ENCODE data around the gene LRRC2. TPM values are rescaled to one million over a fixed set of nuclear protein-coding genes. Genes with fewer than 3 reads are reported as not detected.
A peak's percentile ranks its signal among the peaks of the same experiment; 100 is the strongest.

The LRRC2 gene
- total RNA-seq, 2 donors from 2014 or later: not detected

GRCh38 chr3:46574881-46575576, 8.9 kb upstream of the LRRC2 start:
- H3K9me3 Mint-ChIP-seq: no peaks in the 10 kb centered on the region
- no peak overlapping the region for H3K27ac Mint-ChIP-seq
- no peaks in the 10 kb centered on the region for H3K4me1 Mint-ChIP-seq
- H3K36me3 Mint-ChIP-seq (ENCODE audit: low read depth): no peaks in the 10 kb centered on the region
- no peak for ATAC-seq (replicated peaks)
- peaks cover 3% of the 10 kb centered on the region for H3K27me3 Mint-ChIP-seq
- H3K4me3 Mint-ChIP-seq: no peak overlapping the region

- no peak overlapping the region for H3K4me3 Mint-ChIP-seq
Measured at GRCh38 chr3:46574243-46574646, 8.1 kb upstream of the LRRC2 start.

GRCh38 chr3:46573701-46574100, 7.6 kb upstream of the LRRC2 start:
- no peak overlapping the region for H3K4me3 Mint-ChIP-seq
- H3K27me3 Mint-ChIP-seq: peaks cover 3% of the 10 kb centered on the region
- no peak overlapping the region for H3K27ac Mint-ChIP-seq
- H3K4me1 Mint-ChIP-seq: no peaks in the 10 kb centered on the region
- no peak for ATAC-seq (replicated peaks)
- no peaks in the 10 kb centered on the region for H3K36me3 Mint-ChIP-seq (ENCODE audit: low read depth)
- no peaks in the 10 kb centered on the region for H3K9me3 Mint-ChIP-seq

More at GRCh38 chr3:46574243-46574646, 8.1 kb upstream of the LRRC2 start:
- Mint-ChIP-seq H3K27me3 (peaks cover 3% of the 10 kb centered on the region), H3K27ac (no peak overlapping the region), H3K36me3 (ENCODE audit: low read depth) (no peaks in the 10 kb centered on the region), H3K9me3 (no peaks in the 10 kb centered on the region), H3K4me1 (no peaks in the 10 kb centered on the region)
- ATAC-seq (replicated peaks): no peak

- H3K27ac Mint-ChIP-seq: no peak overlapping the region
- no peak for ATAC-seq (replicated peaks)
Measured at GRCh38 chr3:46571684-46572083, 5.6 kb upstream of the LRRC2 start.

DNA sequence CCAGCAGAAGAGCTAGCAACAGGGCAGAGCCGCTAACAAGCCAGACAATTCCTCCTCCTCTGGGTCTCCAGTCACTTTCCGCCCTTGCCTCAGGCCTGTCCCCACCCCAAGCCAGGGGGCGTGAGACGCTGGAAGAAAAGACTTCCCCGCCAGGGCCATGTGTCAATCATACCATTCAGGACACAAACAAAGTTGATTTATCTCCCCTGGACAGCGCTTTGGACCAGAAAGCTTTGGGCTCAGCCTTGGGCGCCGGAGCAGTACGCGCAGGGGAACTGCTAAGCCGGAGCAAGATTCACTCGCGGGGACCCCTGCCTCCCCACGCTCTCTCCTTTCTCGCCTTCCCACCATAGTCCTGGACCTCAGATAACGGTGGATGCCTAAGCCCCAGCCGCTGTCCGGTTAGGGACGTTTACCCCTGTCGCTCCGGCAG, 479 bp downstream of the LRRC2 start:
- Mint-ChIP-seq H3K36me3 (ENCODE audit: low read depth) (no peaks in the 10 kb centered on the region), H3K9me3 (no peaks in the 10 kb centered on the region), H3K4me1 (no peaks in the 10 kb centered on the region), H3K27ac (no peak overlapping the region), H3K4me3 (peak overlapping the region; percentile 61), H3K27me3 (peaks cover 20% of the 10 kb centered on the region)
- ATAC-seq (replicated peaks): peak; percentile 14

More at GRCh38 chr3:46571684-46572083, 5.6 kb upstream of the LRRC2 start:
- Mint-ChIP-seq H3K27me3 (peaks cover 13% of the 10 kb centered on the region), H3K4me1 (no peaks in the 10 kb centered on the region), H3K36me3 (ENCODE audit: low read depth) (no peaks in the 10 kb centered on the region), H3K4me3 (no peak overlapping the region), H3K9me3 (no peaks in the 10 kb centered on the region)

- Mint-ChIP-seq H3K27me3 (peaks cover 20% of the 10 kb centered on the region), H3K36me3 (ENCODE audit: low read depth) (no peaks in the 10 kb centered on the region)
Measured at GRCh38 chr3:46565077-46565476, 1.0 kb downstream of the LRRC2 start.

DNA sequence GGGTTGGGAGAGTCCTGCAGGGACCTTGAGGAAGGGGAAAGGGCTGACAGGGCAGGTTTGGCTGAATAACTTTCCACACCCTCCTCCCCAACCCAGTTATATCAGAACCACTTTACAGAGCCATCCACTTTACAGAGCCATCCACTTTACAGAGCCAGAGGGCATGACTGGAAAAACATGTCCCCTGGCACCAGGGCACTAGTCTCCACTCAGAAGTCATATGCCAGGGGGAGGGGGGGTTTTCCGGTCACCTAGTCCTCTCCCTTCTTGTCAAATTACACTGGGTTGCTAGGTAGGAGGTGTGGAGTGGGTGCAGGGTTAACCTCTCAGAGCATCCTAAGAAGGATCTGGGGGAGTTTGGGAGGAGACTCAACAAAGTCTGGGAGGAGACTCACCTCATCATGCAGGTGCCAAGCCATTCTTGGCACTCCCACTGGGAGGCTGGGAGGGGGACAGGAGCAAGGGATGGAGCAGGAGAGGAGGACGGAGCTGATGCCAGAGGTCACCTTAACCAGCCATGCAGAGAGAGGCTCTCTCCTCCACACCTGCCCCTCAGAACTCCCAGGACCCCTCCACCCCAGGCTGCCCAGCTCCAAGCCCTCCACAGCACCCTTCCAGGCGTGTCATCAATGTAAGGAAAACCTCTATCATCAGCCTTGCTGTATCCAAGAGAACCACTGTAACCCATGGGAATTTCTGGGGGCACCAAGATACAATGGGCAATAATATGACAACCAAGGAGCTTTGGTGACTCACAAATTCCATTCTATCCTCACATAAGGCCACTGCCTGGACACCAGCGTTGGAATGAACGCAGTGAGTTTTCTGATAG, 1.7 kb downstream of the LRRC2 start:
- no peak for ATAC-seq (replicated peaks)
- H3K27ac Mint-ChIP-seq: no peak overlapping the region
- no peaks in the 10 kb centered on the region for H3K9me3 Mint-ChIP-seq
- H3K27me3 Mint-ChIP-seq: peaks cover 20% of the 10 kb centered on the region
- H3K36me3 Mint-ChIP-seq (ENCODE audit: low read depth): no peaks in the 10 kb centered on the region
- peak overlapping the region; percentile 61 for H3K4me3 Mint-ChIP-seq
- H3K4me1 Mint-ChIP-seq: no peaks in the 10 kb centered on the region

More at GRCh38 chr3:46565077-46565476, 1.0 kb downstream of the LRRC2 start:
- no peak overlapping the region for H3K27ac Mint-ChIP-seq
- ATAC-seq (replicated peaks): no peak
- H3K4me3 Mint-ChIP-seq: peak overlapping the region; percentile 61
- no peaks in the 10 kb centered on the region for H3K4me1 Mint-ChIP-seq
- H3K9me3 Mint-ChIP-seq: no peaks in the 10 kb centered on the region

DNA sequence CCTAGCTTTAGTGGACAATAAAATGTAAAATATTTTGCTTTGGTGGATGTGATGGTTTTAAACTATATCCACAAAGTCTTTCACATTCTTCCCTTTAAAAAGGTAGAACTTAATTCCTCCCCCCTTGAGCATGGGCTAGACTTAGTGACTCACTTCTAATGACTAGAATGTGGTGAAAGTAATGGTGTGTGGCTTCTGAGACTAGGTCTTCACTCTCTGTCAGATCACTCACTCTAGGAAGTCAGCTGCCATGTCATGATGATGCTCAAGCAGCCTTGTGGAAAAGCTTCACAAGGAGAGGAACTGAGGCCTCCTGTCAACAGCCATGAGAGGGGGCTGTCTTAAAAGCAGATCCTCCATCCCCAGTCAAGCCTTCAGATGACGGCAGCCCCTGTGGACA, 4.2 kb downstream of the LRRC2 start:
- no peak overlapping the region for H3K27ac Mint-ChIP-seq
- H3K9me3 Mint-ChIP-seq: no peaks in the 10 kb centered on the region
- H3K36me3 Mint-ChIP-seq (ENCODE audit: low read depth): no peaks in the 10 kb centered on the region
- ATAC-seq (replicated peaks): peak; percentile 42
- H3K4me3 Mint-ChIP-seq: no peak overlapping the region
- peaks cover 7% of the 10 kb centered on the region for H3K4me1 Mint-ChIP-seq
- peaks cover 10% of the 10 kb centered on the region for H3K27me3 Mint-ChIP-seq

GRCh38 chr3:46561511-46561910, 4.6 kb downstream of the LRRC2 start:
- no peaks in the 10 kb centered on the region for H3K36me3 Mint-ChIP-seq (ENCODE audit: low read depth)
- no peaks in the 10 kb centered on the region for H3K9me3 Mint-ChIP-seq
- peaks cover 7% of the 10 kb centered on the region for H3K4me1 Mint-ChIP-seq
- H3K27ac Mint-ChIP-seq: no peak overlapping the region
- H3K27me3 Mint-ChIP-seq: peaks cover 10% of the 10 kb centered on the region
- H3K4me3 Mint-ChIP-seq: no peak overlapping the region
- no peak for ATAC-seq (replicated peaks)

GRCh38 chr3:46559091-46559704, 6.9 kb downstream of the LRRC2 start:
- peak overlapping the region; percentile 87 for H3K4me3 Mint-ChIP-seq
- H3K27me3 Mint-ChIP-seq: no peaks in the 10 kb centered on the region
- H3K4me1 Mint-ChIP-seq: peaks cover 7% of the 10 kb centered on the region
- H3K36me3 Mint-ChIP-seq (ENCODE audit: low read depth): no peaks in the 10 kb centered on the region
- no peaks in the 10 kb centered on the region for H3K9me3 Mint-ChIP-seq
- ATAC-seq (replicated peaks): no peak
- H3K27ac Mint-ChIP-seq: peak overlapping the region; percentile 85

GRCh38 chr3:46558184-46559043, 7.7 kb downstream of the LRRC2 start:
- ATAC-seq (replicated peaks): peak; percentile 97
- peak overlapping the region; percentile 85 for H3K27ac Mint-ChIP-seq
- no peaks in the 10 kb centered on the region for H3K36me3 Mint-ChIP-seq (ENCODE audit: low read depth)
- peaks cover 7% of the 10 kb centered on the region for H3K4me1 Mint-ChIP-seq
- no peaks in the 10 kb centered on the region for H3K27me3 Mint-ChIP-seq
- peak overlapping the region; percentile 87 for H3K4me3 Mint-ChIP-seq
- no peaks in the 10 kb centered on the region for H3K9me3 Mint-ChIP-seq

DNA sequence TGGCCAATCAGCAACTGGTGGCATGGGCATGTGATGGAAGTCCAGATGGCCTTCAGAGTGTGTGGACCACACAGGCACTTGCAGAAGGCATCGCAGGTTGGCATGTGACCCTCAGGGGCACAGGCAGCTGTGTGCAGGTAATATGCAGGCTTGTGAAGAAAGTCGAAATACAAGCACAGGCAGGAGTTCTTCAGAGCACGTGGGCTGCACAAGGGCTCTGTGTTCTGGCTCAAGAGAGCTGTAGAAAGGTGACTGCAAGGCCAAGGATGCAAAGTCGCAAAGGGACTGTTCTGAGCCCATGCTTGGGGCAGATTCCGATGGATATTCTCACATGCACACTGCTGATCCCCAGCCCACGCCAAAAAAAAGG, 8.3 kb downstream of the LRRC2 start:
- Mint-ChIP-seq H3K27ac (no peak overlapping the region), H3K27me3 (no peaks in the 10 kb centered on the region), H3K4me1 (peaks cover 7% of the 10 kb centered on the region), H3K9me3 (no peaks in the 10 kb centered on the region), H3K36me3 (ENCODE audit: low read depth) (no peaks in the 10 kb centered on the region), H3K4me3 (no peak overlapping the region)
- no peak for ATAC-seq (replicated peaks)

- no peak overlapping the region for H3K4me3 Mint-ChIP-seq
- no peaks in the 10 kb centered on the region for H3K27me3 Mint-ChIP-seq
- H3K9me3 Mint-ChIP-seq: no peaks in the 10 kb centered on the region
- H3K4me1 Mint-ChIP-seq: peaks cover 5% of the 10 kb centered on the region
- no peaks in the 10 kb centered on the region for H3K36me3 Mint-ChIP-seq (ENCODE audit: low read depth)
- no peak overlapping the region for H3K27ac Mint-ChIP-seq
- no peak for ATAC-seq (replicated peaks)
Measured at GRCh38 chr3:46553154-46553553, 12.9 kb downstream of the LRRC2 start.

GRCh38 chr3:46552538-46552937, 13.6 kb downstream of the LRRC2 start:
- no peaks in the 10 kb centered on the region for H3K36me3 Mint-ChIP-seq (ENCODE audit: low read depth)
- no peak for ATAC-seq (replicated peaks)
- no peak overlapping the region for H3K4me3 Mint-ChIP-seq
- no peaks in the 10 kb centered on the region for H3K27me3 Mint-ChIP-seq
- H3K9me3 Mint-ChIP-seq: no peaks in the 10 kb centered on the region
- peaks cover 5% of the 10 kb centered on the region for H3K4me1 Mint-ChIP-seq
- H3K27ac Mint-ChIP-seq: no peak overlapping the region
